ENCODE data around the gene AMPD2. TPM values are rescaled to one million over a fixed set of nuclear protein-coding genes. Genes with fewer than 3 reads are reported as not detected.
A peak's percentile ranks its signal among the peaks of the same experiment; 100 is the strongest.

Gene AMPD2
- total and polyA plus RNA-seq, 9 of the 15 experiments (the other 6 are each of a cell fraction or from before 2014, with no cell fraction given), result 2.0 to 77.7 (median 28.2) TPM

DNA sequence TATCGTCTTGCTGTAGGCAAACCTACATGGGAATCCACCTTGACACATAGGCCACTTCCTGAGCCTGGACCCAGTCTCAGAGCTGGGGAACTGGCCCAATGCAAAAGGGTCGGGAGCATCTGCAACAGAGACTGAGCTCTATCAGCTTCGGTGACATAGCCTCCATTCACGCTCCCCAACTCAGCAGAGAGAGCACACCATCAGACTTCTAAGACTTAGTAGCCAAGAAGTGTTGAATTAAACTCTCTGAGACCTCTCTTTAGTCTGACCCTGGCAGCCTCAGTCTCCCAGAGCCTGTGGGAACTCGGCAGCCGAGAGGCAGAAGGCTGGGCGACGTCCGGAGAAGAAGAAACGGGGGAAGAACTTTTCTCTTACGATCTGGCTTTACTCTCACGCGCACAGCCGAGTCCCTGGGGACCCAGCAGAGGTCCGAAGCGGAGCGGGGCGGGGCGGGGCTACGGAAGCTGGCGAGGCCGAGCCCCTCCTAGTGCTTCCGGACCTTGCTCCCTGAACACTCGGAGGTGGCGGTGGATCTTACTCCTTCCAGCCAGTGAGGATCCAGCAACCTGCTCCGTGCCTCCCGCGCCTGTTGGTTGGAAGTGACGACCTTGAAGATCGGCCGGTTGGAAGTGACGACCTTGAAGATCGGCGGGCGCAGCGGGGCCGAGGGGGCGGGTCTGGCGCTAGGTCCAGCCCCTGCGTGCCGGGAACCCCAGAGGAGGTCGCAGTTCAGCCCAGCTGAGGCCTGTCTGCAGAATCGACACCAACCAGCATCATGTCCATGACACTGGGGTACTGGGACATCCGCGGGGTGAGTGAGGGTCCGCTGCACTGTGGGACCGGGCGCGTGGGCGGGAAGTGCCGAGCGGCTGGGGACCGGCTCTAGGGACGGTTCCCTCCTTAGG lies 36.2 kb downstream of the AMPD2 start, which contains the start of gene GSTM4 (continued):
- TF ChIP-seq YY1 (IDR thresholded peaks at IDR 0.05; ENCODE audit: borderline replicate concordance in 1 of 3, control insufficient read depth in 1 of 3, extremely low read depth in 1 of 3, insufficient read depth in 3 of 3, insufficient read length in 1 of 3, insufficient replicate concordance in 2 of 3, low read depth in 1 of 3, low read length in 2 of 3) (peak in 2 of 3 experiments; percentile 12 to 14), ZBTB9 (CRISPR knock-in tag; IDR thresholded peaks at IDR 0.05) (peak; percentile 60; the same call in 1 of the 2 replicates), L3MBTL2 (IDR thresholded peaks at IDR 0.05) (peak; percentile 76), PML (IDR thresholded peaks at IDR 0.05; ENCODE audit: low read length) (peak; percentile 61; the same call in 1 of the 2 replicates), ZBTB7A (IDR thresholded peaks at IDR 0.05; ENCODE audit: borderline replicate concordance, control insufficient read depth, low read depth, low read length) (peak; percentile 90), U2AF1 (optimal IDR thresholded peaks at IDR 0.05; ENCODE audit: low read depth, low read length) (no peak), GATAD2A (IDR thresholded peaks at IDR 0.05) (0 out of 2 replicates have a peak, but pooled peaks have one; percentile 43), ZNF431 (CRISPR knock-in tag; IDR thresholded peaks at IDR 0.05) (peak; percentile 76), ZNF3 (CRISPR knock-in tag; IDR thresholded peaks at IDR 0.05) (no peak), ZNF121 (CRISPR knock-in tag; conservative IDR thresholded peaks at IDR 0.05) (peak; percentile 59), FUS (optimal IDR thresholded peaks at IDR 0.05; ENCODE audit: low read depth, low read length) (no peak), CAMTA2 (CRISPR knock-in tag; conservative IDR thresholded peaks at IDR 0.05) (no peak), NR2C1 (IDR thresholded peaks at IDR 0.05) (peak; percentile 70), NR2C1 (tag; IDR thresholded peaks at IDR 0.05) (peak; percentile 64), ARHGAP35 (IDR thresholded peaks at IDR 0.05; ENCODE audit: partially characterized antibody) (no peak)
- TF ChIP-seq, protein P1, sequence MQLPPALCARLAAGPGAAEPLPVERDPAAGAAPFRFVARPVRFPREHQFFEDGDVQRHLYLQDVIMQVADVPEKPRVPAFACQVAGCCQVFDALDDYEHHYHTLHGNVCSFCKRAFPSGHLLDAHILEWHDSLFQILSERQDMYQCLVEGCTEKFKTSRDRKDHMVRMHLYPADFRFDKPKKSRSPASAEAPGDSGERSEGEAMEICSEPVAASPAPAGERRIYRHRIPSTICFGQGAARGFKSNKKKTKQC (CRISPR knock-in tag; IDR thresholded peaks at IDR 0.05), result peak; percentile 78
- TF ChIP-seq, protein P2, sequence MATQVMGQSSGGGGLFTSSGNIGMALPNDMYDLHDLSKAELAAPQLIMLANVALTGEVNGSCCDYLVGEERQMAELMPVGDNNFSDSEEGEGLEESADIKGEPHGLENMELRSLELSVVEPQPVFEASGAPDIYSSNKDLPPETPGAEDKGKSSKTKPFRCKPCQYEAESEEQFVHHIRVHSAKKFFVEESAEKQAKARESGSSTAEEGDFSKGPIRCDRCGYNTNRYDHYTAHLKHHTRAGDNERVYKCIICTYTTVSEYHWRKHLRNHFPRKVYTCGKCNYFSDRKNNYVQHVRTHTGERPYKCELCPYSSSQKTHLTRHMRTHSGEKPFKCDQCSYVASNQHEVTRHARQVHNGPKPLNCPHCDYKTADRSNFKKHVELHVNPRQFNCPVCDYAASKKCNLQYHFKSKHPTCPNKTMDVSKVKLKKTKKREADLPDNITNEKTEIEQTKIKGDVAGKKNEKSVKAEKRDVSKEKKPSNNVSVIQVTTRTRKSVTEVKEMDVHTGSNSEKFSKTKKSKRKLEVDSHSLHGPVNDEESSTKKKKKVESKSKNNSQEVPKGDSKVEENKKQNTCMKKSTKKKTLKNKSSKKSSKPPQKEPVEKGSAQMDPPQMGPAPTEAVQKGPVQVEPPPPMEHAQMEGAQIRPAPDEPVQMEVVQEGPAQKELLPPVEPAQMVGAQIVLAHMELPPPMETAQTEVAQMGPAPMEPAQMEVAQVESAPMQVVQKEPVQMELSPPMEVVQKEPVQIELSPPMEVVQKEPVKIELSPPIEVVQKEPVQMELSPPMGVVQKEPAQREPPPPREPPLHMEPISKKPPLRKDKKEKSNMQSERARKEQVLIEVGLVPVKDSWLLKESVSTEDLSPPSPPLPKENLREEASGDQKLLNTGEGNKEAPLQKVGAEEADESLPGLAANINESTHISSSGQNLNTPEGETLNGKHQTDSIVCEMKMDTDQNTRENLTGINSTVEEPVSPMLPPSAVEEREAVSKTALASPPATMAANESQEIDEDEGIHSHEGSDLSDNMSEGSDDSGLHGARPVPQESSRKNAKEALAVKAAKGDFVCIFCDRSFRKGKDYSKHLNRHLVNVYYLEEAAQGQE (IDR thresholded peaks at IDR 0.05; ENCODE audit: borderline replicate concordance), result 0 out of 2 replicates have a peak, but pooled peaks have one; percentile 9
- TF ChIP-seq, protein P2 (CRISPR knock-in tag; IDR thresholded peaks at IDR 0.05; ENCODE audit: low read depth), result no peak; the same call in none of the 2 replicates
